AG09309 (cell line): ENCODE data around the gene ATXN10.

ENCODE experiments used
- DNase-seq: peaks from one replicate; pipeline ENCODE4 v3.0.0-alpha.2; 2010; ENCODE audit warnings: low read depth
- H3K4me3 ChIP-seq: 2 replicates; pipeline ENCODE4 v1.5.1; 2011; ENCODE audit warnings: mild to moderate bottlenecking, low read depth, low read length, moderate library complexity; ENCODE audit not compliant: control insufficient read depth
- CTCF ChIP-seq: IDR thresholded peaks from 2 replicates; pipeline ENCODE4 v1.5.1; 2011; ENCODE audit warnings: mild to moderate bottlenecking, low read depth, low read length, inconsistent platforms; ENCODE audit not compliant: insufficient read depth, control insufficient read depth; ENCODE audit errors: missing control alignments

Gene ATXN10

GRCh38 chr22:45750626-45751025, 79.0 kb downstream of the ATXN10 start:
- H3K4me3 ChIP-seq, result no peak overlapping the region
- no peak for DNase-seq
- no peak for TF ChIP-seq CTCF

GRCh38 chr22:45752036-45752435, 80.4 kb downstream of the ATXN10 start:
- no peak for DNase-seq
- no peak for TF ChIP-seq CTCF
- no peak overlapping the region for H3K4me3 ChIP-seq

GRCh38 chr22:45754822-45755221, 83.2 kb downstream of the ATXN10 start:
- no peak for TF ChIP-seq CTCF
- H3K4me3 ChIP-seq, result no peak overlapping the region
- DNase-seq, result no peak

GRCh38 chr22:45756558-45756957, 84.9 kb downstream of the ATXN10 start:
- no peak for DNase-seq
- no peak overlapping the region for H3K4me3 ChIP-seq
- TF ChIP-seq CTCF, result no peak

- no peak for TF ChIP-seq CTCF
- DNase-seq, result no peak
- H3K4me3 ChIP-seq, result no peak overlapping the region
Measured at GRCh38 chr22:45757068-45757467, 85.4 kb downstream of the ATXN10 start.

- TF ChIP-seq CTCF, result no peak
- H3K4me3 ChIP-seq, result no peak overlapping the region
Measured at GRCh38 chr22:45757936-45758335, 86.3 kb downstream of the ATXN10 start.

GRCh38 chr22:45758603-45759002, 87.0 kb downstream of the ATXN10 start:
- H3K4me3 ChIP-seq, result no peak overlapping the region
- no peak for TF ChIP-seq CTCF
- DNase-seq, result no peak

More at GRCh38 chr22:45757936-45758335, 86.3 kb downstream of the ATXN10 start:
- DNase-seq, result no peak
